Cardiac muscle cell (in vitro differentiated cells and primary cell): ENCODE results near the gene ESPN. TPM values are rescaled to one million over a fixed set of nuclear protein-coding genes. Genes with fewer than 3 reads are reported as not detected.
"Not testable (repeated sequence)": the region's sequence is repeated elsewhere in the genome, so short reads cannot be mapped to it uniquely, and the experiment has no call there.

ENCODE experiments used
- DNase-seq, 2 donors: peaks; one replicate each; pipeline versions ENCODE4 v3.0.0 to v3.0.0-alpha.2; 2010 to 2017; ENCODE audit warnings: low read depth in 1 of 2, low spot score in 1 of 2
- H3K27ac ChIP-seq: fragments of 200-600 bp; sonication (generic); 2 replicates; pipeline ENCODE4 v1.5.1; 2016
- H3K27me3 ChIP-seq: fragments of 200-600 bp; sonication (generic); 2 replicates; pipeline ENCODE4 v1.6.0; 2016; ENCODE audit warnings: control low read depth
- H3K36me3 ChIP-seq: fragments of 200-600 bp; sonication (generic); 2 replicates; pipeline ENCODE4 v1.5.1; 2016; ENCODE audit warnings: control low read depth
- H3K4me1 ChIP-seq: fragments of 200-600 bp; sonication (generic); 2 replicates; pipeline ENCODE4 v1.8.1; 2017; ENCODE audit warnings: low read depth, mild to moderate bottlenecking, mixed run types
- H3K4me3 ChIP-seq: fragments of 200-600 bp; sonication (generic); 2 replicates; pipeline ENCODE4 v1.5.1; 2016; ENCODE audit warnings: mild to moderate bottlenecking
- H3K9me3 ChIP-seq: fragments of 200-600 bp; sonication (generic); 2 replicates; pipeline ENCODE4 v1.5.1; 2017; ENCODE audit warnings: low read depth, mild to moderate bottlenecking, control low read depth
- CTCF ChIP-seq: IDR thresholded peaks from 2 replicates; pipeline ENCODE4 v1.5.1; 2012; ENCODE audit warnings: low read depth, mild to moderate bottlenecking, low read length
- polyA plus RNA-seq: library from polyadenylated mRNA; unstranded; fragments of >200 nt; fragmentation: Nextera tagmentation; extraction: Ambion mirVana; gene quantifications from 2 replicates; pipeline ENCODE4 v1.2.1, GENCODE V29; 2016
- total RNA-seq: library from RNA; depleted of rRNA; stranded (reverse); fragments of >200 nt; gene quantifications from 2 replicates; pipeline ENCODE4 v1.2.3, GENCODE V29; 2016

The ESPN gene
- total and polyA plus RNA-seq, 2 experiments from 2014 or later = 8.0 to 18.1 TPM

DNA sequence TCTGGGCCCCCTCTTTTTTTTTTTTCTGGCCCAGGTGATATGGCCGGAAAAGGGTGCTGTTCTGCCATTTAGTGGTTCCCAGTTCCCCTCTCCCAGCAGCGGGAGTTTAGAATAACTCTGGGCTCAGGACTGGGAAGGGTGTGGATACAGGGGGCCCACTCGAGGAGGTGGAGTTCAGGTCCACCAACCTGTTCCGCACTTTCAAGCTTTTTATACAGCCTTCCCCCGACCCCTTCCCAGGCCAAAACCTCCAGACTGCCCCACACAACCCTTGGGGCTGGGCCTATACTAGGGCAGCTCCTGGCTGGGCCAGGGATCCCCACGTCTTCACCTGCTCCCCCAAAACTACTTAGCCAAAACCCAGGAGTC, 66.5 kb downstream of the ESPN start:
- no peak overlapping the region for H3K27ac ChIP-seq

GRCh38 chr1:6491480-6491962, 66.9 kb downstream of the ESPN start, which contains the start of gene PLEKHG5:
TSS of gene PLEKHG5 (minus strand) at chr1:6491667. CDS start at chr1:6477571, 14,096 bp downstream.
- Histone ChIP-seq H3K27ac (no peak within 1 kb of the TSS), H3K36me3 (no peaks in the 10 kb centered on the region), H3K27me3 (no peaks in the 10 kb centered on the region), H3K4me1 (peaks cover 4% of the 10 kb centered on the region), H3K4me3 (peak within 1 kb of the TSS; percentile 56), H3K9me3 (no peaks in the 10 kb centered on the region)
- TF ChIP-seq CTCF = no peak
- peak in 1 of 2 donors; percentile 41 for DNase-seq

More for the DNA sequence above, 66.5 kb downstream of the ESPN start:
- no peaks in the 10 kb centered on the region for H3K9me3 ChIP-seq
- H3K27me3 ChIP-seq = peaks cover 3% of the 10 kb centered on the region
- no peak for TF ChIP-seq CTCF
- peak overlapping the region; percentile 56 for H3K4me3 ChIP-seq
- H3K36me3 ChIP-seq = no peaks in the 10 kb centered on the region
- no peaks in the 10 kb centered on the region for H3K4me1 ChIP-seq
- no peak for DNase-seq

GRCh38 chr1:6491966-6492365, 67.4 kb downstream of the ESPN start:
- TF ChIP-seq CTCF = no peak
- H3K36me3 ChIP-seq = no peaks in the 10 kb centered on the region
- no peaks in the 10 kb centered on the region for H3K9me3 ChIP-seq
- DNase-seq = no peak
- no peak overlapping the region for H3K4me3 ChIP-seq
- H3K27me3 ChIP-seq = no peaks in the 10 kb centered on the region
- no peak overlapping the region for H3K27ac ChIP-seq
- H3K4me1 ChIP-seq = peaks cover 5% of the 10 kb centered on the region

DNA sequence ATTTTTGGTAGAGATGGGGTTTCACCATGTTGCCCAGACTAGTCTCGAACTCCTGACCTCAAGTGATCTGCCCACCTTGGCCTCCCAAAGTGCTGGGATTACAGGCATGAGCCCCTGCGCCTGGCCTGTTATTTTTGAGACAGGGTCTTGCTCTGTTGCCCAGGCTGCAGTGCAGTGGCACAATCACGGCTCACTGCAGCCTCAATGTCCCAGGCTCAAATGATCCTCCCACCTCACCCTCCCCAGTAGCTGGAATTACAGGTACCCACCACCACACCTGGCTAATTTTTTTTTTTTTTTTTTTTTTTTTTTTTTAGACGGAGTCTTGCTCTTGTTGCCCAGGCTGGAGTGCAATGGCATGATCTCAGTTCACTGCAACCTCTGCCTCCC, 69.3 kb downstream of the ESPN start:
- not testable (repeated sequence) for H3K4me3 ChIP-seq, H3K27ac ChIP-seq, H3K9me3 ChIP-seq, H3K36me3 ChIP-seq, DNase-seq, H3K27me3 ChIP-seq, H3K4me1 ChIP-seq

GRCh38 chr1:6494627-6495026, 70.1 kb downstream of the ESPN start:
- DNase-seq = no peak
- Histone ChIP-seq H3K36me3 (no peaks in the 10 kb centered on the region), H3K4me1 (peaks cover 5% of the 10 kb centered on the region), H3K27ac (no peak overlapping the region), H3K27me3 (no peaks in the 10 kb centered on the region), H3K4me3 (no peak overlapping the region), H3K9me3 (no peaks in the 10 kb centered on the region)
- no peak for TF ChIP-seq CTCF

GRCh38 chr1:6495041-6495441, 70.5 kb downstream of the ESPN start:
- no peak for TF ChIP-seq CTCF
- Histone ChIP-seq H3K9me3 (no peaks in the 10 kb centered on the region), H3K36me3 (no peaks in the 10 kb centered on the region), H3K27ac (no peak overlapping the region), H3K27me3 (no peaks in the 10 kb centered on the region), H3K4me3 (no peak overlapping the region), H3K4me1 (peaks cover 5% of the 10 kb centered on the region)
- no peak for DNase-seq
